HEK293 (cell line): Measurements from ENCODE around the gene PRMT5.

Source experiments
- KLF16 ChIP-seq: fragments of 450-650 bp; formaldehyde crosslinking; IDR thresholded peaks from 2 replicates; pipeline ENCODE4 v1.5.1; 2017; ENCODE audit warnings: missing biosample characterization, missing genetic modification characterization
- RBAK ChIP-seq: fragments of 450-650 bp; formaldehyde crosslinking; IDR thresholded peaks from 2 replicates; pipeline ENCODE4 v1.5.1; 2016; ENCODE audit warnings: missing biosample characterization, missing genetic modification characterization
- REPIN1 ChIP-seq: fragments of 450-650 bp; formaldehyde crosslinking; IDR thresholded peaks from 2 replicates; pipeline ENCODE4 v1.5.1; 2017; ENCODE audit warnings: missing biosample characterization, missing genetic modification characterization, low read depth
- SALL2 ChIP-seq: fragments of 450-650 bp; formaldehyde crosslinking; IDR thresholded peaks from 2 replicates; pipeline ENCODE4 v1.5.0; 2017; ENCODE audit warnings: missing biosample characterization, mild to moderate bottlenecking, missing genetic modification characterization, borderline replicate concordance
- SP2 ChIP-seq: fragments of 450-650 bp; formaldehyde crosslinking; IDR thresholded peaks from 2 replicates; pipeline ENCODE4 v1.5.1; 2016; ENCODE audit warnings: missing biosample characterization, missing genetic modification characterization
- SP3 ChIP-seq: fragments of 450-650 bp; formaldehyde crosslinking; IDR thresholded peaks from 2 replicates; pipeline ENCODE4 v1.5.1; 2016; ENCODE audit warnings: missing biosample characterization, missing genetic modification characterization
- ZBTB48 ChIP-seq: fragments of 450-650 bp; formaldehyde crosslinking; IDR thresholded peaks from 2 replicates; pipeline ENCODE4 v1.5.1; 2016; ENCODE audit warnings: missing biosample characterization, missing genetic modification characterization
- ZNF114 ChIP-seq: fragments of 450-650 bp; formaldehyde crosslinking; IDR thresholded peaks from 2 replicates; pipeline ENCODE4 v1.5.0; 2017; ENCODE audit warnings: missing biosample characterization, missing genetic modification characterization
- ZNF121 ChIP-seq: fragments of 450-650 bp; formaldehyde crosslinking; IDR thresholded peaks from 2 replicates; pipeline ENCODE4 v1.5.1; 2016; ENCODE audit warnings: missing biosample characterization, missing genetic modification characterization
- ZNF140 ChIP-seq: fragments of 450-650 bp; formaldehyde crosslinking; IDR thresholded peaks from 2 replicates; pipeline ENCODE4 v1.5.1; 2016; ENCODE audit warnings: missing biosample characterization, missing genetic modification characterization
- ZNF157 ChIP-seq: fragments of 450-650 bp; formaldehyde crosslinking; IDR thresholded peaks from 2 replicates; pipeline ENCODE4 v1.5.1; 2016; ENCODE audit warnings: missing biosample characterization, missing genetic modification characterization
- ZNF169 ChIP-seq: fragments of 450-650 bp; formaldehyde crosslinking; IDR thresholded peaks from 2 replicates; pipeline ENCODE4 v1.5.1; 2016; ENCODE audit warnings: missing biosample characterization, missing genetic modification characterization
- ZNF2 ChIP-seq: fragments of 450-650 bp; formaldehyde crosslinking; IDR thresholded peaks from 2 replicates; pipeline ENCODE4 v1.5.1; 2016; ENCODE audit warnings: missing biosample characterization, missing genetic modification characterization
- ZNF211 ChIP-seq: fragments of 450-650 bp; formaldehyde crosslinking; IDR thresholded peaks from 2 replicates; pipeline ENCODE4 v1.5.1; 2016; ENCODE audit warnings: low read depth, missing biosample characterization, missing genetic modification characterization
- ZNF221 ChIP-seq: fragments of 450-650 bp; formaldehyde crosslinking; IDR thresholded peaks from 2 replicates; pipeline ENCODE4 v1.5.1; 2017; ENCODE audit warnings: missing biosample characterization, missing genetic modification characterization, borderline replicate concordance
- ZNF394 ChIP-seq: fragments of 450-650 bp; formaldehyde crosslinking; IDR thresholded peaks from 2 replicates; pipeline ENCODE4 v1.5.1; 2016; ENCODE audit warnings: missing biosample characterization, missing genetic modification characterization, mild to moderate bottlenecking, moderate library complexity, borderline replicate concordance
- ZNF426 ChIP-seq: fragments of 450-650 bp; formaldehyde crosslinking; IDR thresholded peaks from 2 replicates; pipeline ENCODE4 v1.5.1; 2017; ENCODE audit warnings: missing biosample characterization, missing genetic modification characterization, mild to moderate bottlenecking, inconsistent platforms, moderate library complexity
- ZNF530 ChIP-seq: fragments of 450-650 bp; formaldehyde crosslinking; IDR thresholded peaks from 2 replicates; pipeline ENCODE4 v1.5.1; 2016; ENCODE audit warnings: low read depth, missing biosample characterization, missing genetic modification characterization
- ZNF549 ChIP-seq: fragments of 450-650 bp; IDR thresholded peaks from 2 replicates; pipeline ENCODE4 v1.5.1; 2018; ENCODE audit warnings: missing biosample characterization, missing genetic modification characterization, mild to moderate bottlenecking, inconsistent platforms, moderate library complexity
- ZNF561 ChIP-seq: fragments of 450-650 bp; IDR thresholded peaks from 2 replicates; pipeline ENCODE4 v1.5.1; 2018; ENCODE audit warnings: missing biosample characterization, missing genetic modification characterization, borderline replicate concordance
- ZNF623 ChIP-seq: fragments of 450-650 bp; formaldehyde crosslinking; IDR thresholded peaks from 2 replicates; pipeline ENCODE4 v1.5.1; 2016; ENCODE audit warnings: missing biosample characterization, missing genetic modification characterization
- ZNF629 ChIP-seq: fragments of 450-650 bp; formaldehyde crosslinking; IDR thresholded peaks from 2 replicates; pipeline ENCODE4 v1.5.1; 2017; ENCODE audit warnings: missing biosample characterization, missing genetic modification characterization
- ZNF654 ChIP-seq: fragments of 450-650 bp; formaldehyde crosslinking; IDR thresholded peaks from 2 replicates; pipeline ENCODE4 v1.5.1; 2016; ENCODE audit warnings: low read depth, missing biosample characterization, missing genetic modification characterization
- ZNF830 ChIP-seq: fragments of 450-650 bp; IDR thresholded peaks from 2 replicates; pipeline ENCODE4 v1.5.0; 2018; ENCODE audit warnings: missing biosample characterization, missing genetic modification characterization, low read depth, mild to moderate bottlenecking, moderate library complexity
- TF ChIP-seq, protein P1 (sequence below): fragments of 450-650 bp; formaldehyde crosslinking; IDR thresholded peaks from 2 replicates; pipeline ENCODE4 v1.5.1; 2016; ENCODE audit warnings: missing biosample characterization, missing genetic modification characterization
- TF ChIP-seq, protein P2 (sequence below): fragments of 450-650 bp; formaldehyde crosslinking; IDR thresholded peaks from 2 replicates; pipeline ENCODE4 v1.5.1; 2016; ENCODE audit warnings: missing biosample characterization, missing genetic modification characterization
- TF ChIP-seq, protein P3 (sequence below): fragments of 450-650 bp; formaldehyde crosslinking; IDR thresholded peaks from 2 replicates; pipeline ENCODE4 v1.5.1; 2016; ENCODE audit warnings: missing biosample characterization, missing genetic modification characterization
- TF ChIP-seq, protein P4 (sequence below): fragments of 450-650 bp; formaldehyde crosslinking; IDR thresholded peaks from 2 replicates; pipeline ENCODE4 v1.5.1; 2016; ENCODE audit warnings: missing biosample characterization, missing genetic modification characterization, borderline replicate concordance
- TF ChIP-seq, protein P5 (sequence below): fragments of 450-650 bp; formaldehyde crosslinking; IDR thresholded peaks from 2 replicates; pipeline ENCODE4 v1.5.1; 2016; ENCODE audit warnings: missing biosample characterization, missing genetic modification characterization, low read depth
- TF ChIP-seq, protein P6 (sequence below): fragments of 450-650 bp; formaldehyde crosslinking; IDR thresholded peaks from 2 replicates; pipeline ENCODE4 v1.5.1; 2016; ENCODE audit warnings: missing biosample characterization, missing genetic modification characterization

Gene PRMT5

DNA sequence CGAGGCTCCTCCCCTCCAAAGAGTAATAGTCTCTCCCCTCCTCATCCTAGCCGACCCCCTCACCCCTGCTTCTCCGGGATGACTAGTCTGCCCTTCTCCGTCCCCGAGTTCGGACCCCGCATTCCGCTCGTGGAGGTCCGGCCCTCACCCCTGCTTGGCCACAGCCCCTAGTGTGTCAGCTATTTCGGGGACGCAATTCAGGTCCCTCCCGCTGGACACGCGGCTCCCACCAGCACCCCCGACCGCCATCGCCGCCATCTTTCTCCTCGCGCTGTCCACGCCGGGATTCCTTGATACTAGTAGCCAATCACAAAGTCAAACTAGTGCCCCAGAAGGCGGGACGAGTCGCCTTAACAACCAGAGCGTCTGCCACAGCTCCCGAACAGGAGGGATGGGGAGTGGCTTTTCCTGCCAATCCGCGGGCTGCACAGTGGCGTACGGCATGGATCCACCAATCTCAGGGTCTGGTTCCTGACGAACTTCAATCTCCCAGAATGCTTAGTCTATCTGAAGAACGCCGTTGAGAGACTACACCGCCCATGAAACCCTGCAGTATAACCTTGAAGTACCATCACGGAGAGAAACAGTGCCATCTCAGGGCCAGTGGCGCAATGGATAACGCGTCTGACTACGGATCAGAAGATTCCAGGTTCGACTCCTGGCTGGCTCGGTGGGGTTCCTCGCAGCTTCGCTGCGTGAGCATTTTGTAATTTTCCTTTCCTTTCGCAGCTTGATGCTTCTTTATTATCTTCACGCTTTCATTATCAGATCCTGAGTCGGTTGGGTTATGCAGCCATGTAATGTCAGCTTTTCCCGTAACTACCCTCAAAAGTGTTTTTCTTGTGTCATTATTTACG, at the start of gene PRMT5 (continued):
- TF ChIP-seq ZNF561, result peak; percentile 84
- TF ChIP-seq, protein P1, sequence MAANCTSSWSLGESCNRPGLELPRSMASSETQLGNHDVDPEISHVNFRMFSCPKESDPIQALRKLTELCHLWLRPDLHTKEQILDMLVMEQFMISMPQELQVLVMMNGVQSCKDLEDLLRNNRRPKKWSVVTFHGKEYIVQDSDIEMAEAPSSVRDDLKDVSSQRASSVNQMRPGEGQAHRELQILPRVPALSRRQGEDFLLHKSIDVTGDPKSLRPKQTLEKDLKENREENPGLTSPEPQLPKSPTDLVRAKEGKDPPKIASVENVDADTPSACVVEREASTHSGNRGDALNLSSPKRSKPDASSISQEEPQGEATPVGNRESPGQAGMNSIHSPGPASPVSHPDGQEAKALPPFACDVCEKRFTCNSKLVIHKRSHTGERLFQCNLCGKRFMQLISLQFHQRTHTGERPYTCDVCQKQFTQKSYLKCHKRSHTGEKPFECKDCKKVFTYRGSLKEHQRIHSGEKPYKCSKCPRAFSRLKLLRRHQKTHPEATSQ (tag by site-specific recombination), result 0 out of 2 replicates have a peak, but pooled peaks have one; percentile 51
- TF ChIP-seq ZNF549 (tag by site-specific recombination), result no peak
- peak; percentile 87 for TF ChIP-seq ZNF629
- no peak for TF ChIP-seq RBAK
- TF ChIP-seq ZBTB48 (tag by site-specific recombination), result peak; percentile 50
- TF ChIP-seq SALL2, result 0 out of 2 replicates have a peak, but pooled peaks have one; percentile 34
- TF ChIP-seq KLF16 (tag by site-specific recombination), result peak; percentile 74; the same call in 1 of the 2 replicates
- TF ChIP-seq, protein P2, sequence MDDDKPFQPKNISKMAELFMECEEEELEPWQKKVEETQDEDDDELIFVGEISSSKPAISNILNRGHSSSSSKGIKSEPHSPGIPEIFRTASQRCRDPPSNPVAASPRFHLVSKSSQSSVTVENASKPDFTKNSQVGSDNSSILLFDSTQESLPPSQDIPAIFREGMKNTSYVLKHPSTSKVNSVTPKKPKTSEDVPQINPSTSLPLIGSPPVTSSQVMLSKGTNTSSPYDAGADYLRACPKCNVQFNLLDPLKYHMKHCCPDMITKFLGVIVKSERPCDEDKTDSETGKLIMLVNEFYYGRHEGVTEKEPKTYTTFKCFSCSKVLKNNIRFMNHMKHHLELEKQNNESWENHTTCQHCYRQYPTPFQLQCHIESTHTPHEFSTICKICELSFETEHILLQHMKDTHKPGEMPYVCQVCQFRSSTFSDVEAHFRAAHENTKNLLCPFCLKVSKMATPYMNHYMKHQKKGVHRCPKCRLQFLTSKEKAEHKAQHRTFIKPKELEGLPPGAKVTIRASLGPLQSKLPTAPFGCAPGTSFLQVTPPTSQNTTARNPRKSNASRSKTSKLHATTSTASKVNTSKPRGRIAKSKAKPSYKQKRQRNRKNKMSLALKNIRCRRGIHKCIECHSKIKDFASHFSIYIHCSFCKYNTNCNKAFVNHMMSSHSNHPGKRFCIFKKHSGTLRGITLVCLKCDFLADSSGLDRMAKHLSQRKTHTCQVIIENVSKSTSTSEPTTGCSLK (tag by site-specific recombination), result no peak
- TF ChIP-seq, protein P3, sequence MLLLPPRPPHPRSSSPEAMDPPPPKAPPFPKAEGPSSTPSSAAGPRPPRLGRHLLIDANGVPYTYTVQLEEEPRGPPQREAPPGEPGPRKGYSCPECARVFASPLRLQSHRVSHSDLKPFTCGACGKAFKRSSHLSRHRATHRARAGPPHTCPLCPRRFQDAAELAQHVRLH (tag by site-specific recombination), result peak; percentile 82
- TF ChIP-seq ZNF157 (tag by site-specific recombination), result no peak
- no peak for TF ChIP-seq ZNF114 (tag by site-specific recombination)
- no peak for TF ChIP-seq ZNF654 (tag by site-specific recombination)
- TF ChIP-seq ZNF221, result no peak
- TF ChIP-seq REPIN1 (tag by site-specific recombination), result 0 out of 2 replicates have a peak, but pooled peaks have one; percentile 75
- TF ChIP-seq ZNF426 (tag by site-specific recombination), result no peak
- no peak for TF ChIP-seq ZNF830 (tag by site-specific recombination)
- TF ChIP-seq ZNF140 (tag by site-specific recombination), result no peak
- TF ChIP-seq SP2 (tag by site-specific recombination), result peak; percentile 91
- TF ChIP-seq ZNF394 (tag by site-specific recombination), result peak; percentile 36; the same call in 1 of the 2 replicates
- TF ChIP-seq ZNF121, result no peak
- TF ChIP-seq ZNF2 (tag by site-specific recombination), result peak; percentile 71; the same call in 1 of the 2 replicates
- no peak for TF ChIP-seq ZNF211 (tag by site-specific recombination)
- TF ChIP-seq, protein P4, sequence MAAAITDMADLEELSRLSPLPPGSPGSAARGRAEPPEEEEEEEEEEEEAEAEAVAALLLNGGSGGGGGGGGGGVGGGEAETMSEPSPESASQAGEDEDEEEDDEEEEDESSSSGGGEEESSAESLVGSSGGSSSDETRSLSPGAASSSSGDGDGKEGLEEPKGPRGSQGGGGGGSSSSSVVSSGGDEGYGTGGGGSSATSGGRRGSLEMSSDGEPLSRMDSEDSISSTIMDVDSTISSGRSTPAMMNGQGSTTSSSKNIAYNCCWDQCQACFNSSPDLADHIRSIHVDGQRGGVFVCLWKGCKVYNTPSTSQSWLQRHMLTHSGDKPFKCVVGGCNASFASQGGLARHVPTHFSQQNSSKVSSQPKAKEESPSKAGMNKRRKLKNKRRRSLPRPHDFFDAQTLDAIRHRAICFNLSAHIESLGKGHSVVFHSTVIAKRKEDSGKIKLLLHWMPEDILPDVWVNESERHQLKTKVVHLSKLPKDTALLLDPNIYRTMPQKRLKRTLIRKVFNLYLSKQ (tag by site-specific recombination), result no peak
- TF ChIP-seq ZNF623, result peak; percentile 27; the same call in 1 of the 2 replicates
- TF ChIP-seq, protein P5, sequence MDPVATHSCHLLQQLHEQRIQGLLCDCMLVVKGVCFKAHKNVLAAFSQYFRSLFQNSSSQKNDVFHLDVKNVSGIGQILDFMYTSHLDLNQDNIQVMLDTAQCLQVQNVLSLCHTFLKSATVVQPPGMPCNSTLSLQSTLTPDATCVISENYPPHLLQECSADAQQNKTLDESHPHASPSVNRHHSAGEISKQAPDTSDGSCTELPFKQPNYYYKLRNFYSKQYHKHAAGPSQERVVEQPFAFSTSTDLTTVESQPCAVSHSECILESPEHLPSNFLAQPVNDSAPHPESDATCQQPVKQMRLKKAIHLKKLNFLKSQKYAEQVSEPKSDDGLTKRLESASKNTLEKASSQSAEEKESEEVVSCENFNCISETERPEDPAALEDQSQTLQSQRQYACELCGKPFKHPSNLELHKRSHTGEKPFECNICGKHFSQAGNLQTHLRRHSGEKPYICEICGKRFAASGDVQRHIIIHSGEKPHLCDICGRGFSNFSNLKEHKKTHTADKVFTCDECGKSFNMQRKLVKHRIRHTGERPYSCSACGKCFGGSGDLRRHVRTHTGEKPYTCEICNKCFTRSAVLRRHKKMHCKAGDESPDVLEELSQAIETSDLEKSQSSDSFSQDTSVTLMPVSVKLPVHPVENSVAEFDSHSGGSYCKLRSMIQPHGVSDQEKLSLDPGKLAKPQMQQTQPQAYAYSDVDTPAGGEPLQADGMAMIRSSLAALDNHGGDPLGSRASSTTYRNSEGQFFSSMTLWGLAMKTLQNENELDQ, result no peak
- TF ChIP-seq, protein P6, sequence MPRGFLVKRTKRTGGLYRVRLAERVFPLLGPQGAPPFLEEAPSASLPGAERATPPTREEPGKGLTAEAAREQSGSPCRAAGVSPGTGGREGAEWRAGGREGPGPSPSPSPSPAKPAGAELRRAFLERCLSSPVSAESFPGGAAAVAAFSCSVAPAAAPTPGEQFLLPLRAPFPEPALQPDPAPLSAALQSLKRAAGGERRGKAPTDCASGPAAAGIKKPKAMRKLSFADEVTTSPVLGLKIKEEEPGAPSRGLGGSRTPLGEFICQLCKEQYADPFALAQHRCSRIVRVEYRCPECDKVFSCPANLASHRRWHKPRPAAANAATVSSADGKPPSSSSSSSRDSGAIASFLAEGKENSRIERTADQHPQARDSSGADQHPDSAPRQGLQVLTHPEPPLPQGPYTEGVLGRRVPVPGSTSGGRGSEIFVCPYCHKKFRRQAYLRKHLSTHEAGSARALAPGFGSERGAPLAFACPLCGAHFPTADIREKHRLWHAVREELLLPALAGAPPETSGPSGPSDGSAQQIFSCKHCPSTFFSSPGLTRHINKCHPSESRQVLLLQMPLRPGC (tag by site-specific recombination), result peak; percentile 51; the same call in 1 of the 2 replicates
- TF ChIP-seq SP3 (tag by site-specific recombination), result peak; percentile 70
- TF ChIP-seq ZNF169 (tag by site-specific recombination), result no peak
- no peak for TF ChIP-seq ZNF530
